Naive thymus-derived CD4-positive, alpha-beta T cell (primary cell): ENCODE measurements around the gene LITAFD. TPM values are rescaled to one million over a fixed set of nuclear protein-coding genes. Genes with fewer than 3 reads are reported as not detected.

Source experiments
- ATAC-seq: fragments of 150-1000 bp; cut with Tn5 transposase; 2 replicates; pipeline ENCODE4 v1.10.0; 2021; ENCODE audit warnings: mild to moderate bottlenecking, moderate library complexity
- CTCF ChIA-PET: fragments of 350-600 bp; sonication (Branson Sonifier 250); formaldehyde crosslinking; loops from one replicate; lab custom pipeline; 2021; ENCODE audit warnings: antibody characterized with exemption; lab: Charles Lee
- POLR2A ChIA-PET: fragments of 350-600 bp; sonication (Branson Sonifier 250); formaldehyde crosslinking; loops from one replicate; lab custom pipeline; 2021; ENCODE audit warnings: antibody characterized with exemption, inconsistent platforms; lab: Charles Lee
- DNase-seq, 9 donors: peaks; one replicate each; pipeline versions ENCODE4 v3.0.0 to v3.0.0-alpha.2; 2020 to 2022; ENCODE audit warnings: mixed read lengths in 1 of 9
- H3K27ac ChIP-seq: one replicate; pipeline ENCODE4 v1.7.0; 2013; ENCODE audit warnings: mild to moderate bottlenecking, low read depth, low read length, moderate library complexity
- H3K27me3 ChIP-seq, 2 donors: one replicate each; pipeline ENCODE4 v1.7.0; 2013; ENCODE audit warnings: low read length in 2 of 2, mild to moderate bottlenecking in 2 of 2, moderate library complexity in 2 of 2; ENCODE audit not compliant: control insufficient read depth in 2 of 2, insufficient read depth in 2 of 2
- H3K36me3 ChIP-seq, 3 experiments: 1 replicate in 2 of 3; 2 replicates in 1 of 3; pipeline ENCODE4 v1.7.0; 2013; ENCODE audit warnings: low read length in 3 of 3, mild to moderate bottlenecking in 3 of 3, moderate library complexity in 1 of 3; ENCODE audit not compliant: insufficient read depth in 3 of 3, control insufficient read depth in 2 of 3
- H3K4me1 ChIP-seq, 2 donors: one replicate each; pipeline ENCODE4 v1.7.0; 2013; ENCODE audit warnings: low read length in 2 of 2, mild to moderate bottlenecking in 2 of 2, moderate library complexity in 1 of 2; ENCODE audit not compliant: control insufficient read depth in 2 of 2, insufficient read depth in 2 of 2
- H3K4me3 ChIP-seq: 2 replicates; pipeline ENCODE4 v1.7.0; 2013; ENCODE audit warnings: mild to moderate bottlenecking, low read length
- H3K9me3 ChIP-seq, 3 experiments: 1 replicate in 2 of 3; 2 replicates in 1 of 3; pipeline ENCODE4 v1.7.0; 2013; ENCODE audit warnings: low read length in 3 of 3; ENCODE audit not compliant: control insufficient read depth in 2 of 3
- H3K27ac Mint-ChIP-seq, 9 donors: one replicate each; pipeline ENCODE4 v1.8.0; 2020 to 2022; ENCODE audit warnings: mixed read lengths in 9 of 9, mild to moderate bottlenecking in 8 of 9, moderate library complexity in 5 of 9, inconsistent platforms in 2 of 9
- H3K27me3 Mint-ChIP-seq, 5 donors: one replicate each; pipeline ENCODE4 v1.8.0; 2021 to 2022; ENCODE audit warnings: mixed read lengths in 5 of 5, mild to moderate bottlenecking in 1 of 5
- H3K36me3 Mint-ChIP-seq, 5 donors: one replicate each; pipeline ENCODE4 v1.8.0; 2020 to 2022; ENCODE audit warnings: mixed read lengths in 5 of 5, mild to moderate bottlenecking in 3 of 5, inconsistent platforms in 1 of 5
- H3K4me1 Mint-ChIP-seq, 7 donors: one replicate each; pipeline ENCODE4 v1.8.0; 2020 to 2022; ENCODE audit warnings: mixed read lengths in 7 of 7, mild to moderate bottlenecking in 3 of 7, inconsistent platforms in 1 of 7
- H3K4me3 Mint-ChIP-seq, 10 donors: one replicate each; pipeline ENCODE4 v1.8.0; 2020 to 2022; ENCODE audit warnings: mild to moderate bottlenecking in 10 of 10, mixed read lengths in 10 of 10, moderate library complexity in 6 of 10, inconsistent platforms in 2 of 10
- H3K9me3 Mint-ChIP-seq, 11 donors: one replicate each; pipeline ENCODE4 v1.8.0; 2020 to 2022; ENCODE audit warnings: mixed read lengths in 11 of 11, mild to moderate bottlenecking in 4 of 11, inconsistent platforms in 1 of 11, moderate library complexity in 1 of 11
- intact Hi-C, 2 donors: fragments of 100-400 bp; cut with micrococcal nuclease; formaldehyde crosslinking; loops; one replicate each; pipeline ENCODE4 v1.15.1; 2023
- polyA plus RNA-seq, 2 donors: library from polyadenylated mRNA; unstranded; fragments of 300-500 nt; fragmentation: Illumina TruSeq; gene quantifications; one replicate each; pipeline ENCODE4 v1.2.3, GENCODE V29; 2021
- total RNA-seq, 6 experiments: library from RNA in 5 of 6; stranded (reverse) in 5 of 6; gene quantifications; 1 replicate in 5 of 6; 2 replicates in 1 of 6; pipeline ENCODE4 v1.2.3 and lab custom pipeline; 2021 to 2026

LITAFD gene
- total and polyA plus RNA-seq, 7 experiments from 2014 or later = not detected

DNA sequence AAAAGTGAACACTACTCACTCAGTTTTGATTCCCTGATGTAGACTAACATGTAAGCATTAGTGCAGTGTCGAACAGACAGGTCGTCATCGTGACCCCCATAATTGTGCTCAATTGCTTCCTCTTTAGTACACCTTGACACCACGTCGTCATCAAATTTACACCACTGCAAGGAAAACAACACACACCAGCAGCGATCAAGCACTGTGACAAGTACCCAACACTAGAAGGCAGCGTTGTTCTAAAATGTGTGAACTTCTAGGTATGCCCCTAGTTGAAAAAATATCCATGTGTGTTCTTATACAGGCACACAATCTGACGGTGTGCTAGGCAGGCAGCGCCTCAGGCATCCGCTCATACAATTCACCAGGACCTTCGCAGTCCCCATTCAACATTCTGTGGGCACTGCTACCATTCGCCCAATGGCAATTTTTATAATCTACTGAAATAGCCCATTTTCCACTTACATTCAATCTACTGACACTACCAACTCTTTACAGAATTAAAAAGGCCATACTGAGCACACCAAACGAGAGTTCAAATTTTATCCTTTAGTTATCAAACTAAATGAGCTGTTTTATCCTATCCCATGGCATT lies 23.1 kb downstream of the LITAFD start:
- intact Hi-C loops = loop anchor here (1.0 to 5.0 kb wide), 4 partner anchors 57 to 229 kb away; partner anchors contain the start of gene USP7 (in 1 of the 2)
- Histone ChIP-seq H3K36me3 (peaks cover 52 to 96% (median 55%) of the 10 kb centered on the region in 3 experiments), H3K4me1 (peaks cover 0 to 7% of the 10 kb centered on the region in 2 donors), H3K9me3 (no peaks in the 10 kb centered on the region), H3K4me3 (no peak overlapping the region), H3K27me3 (no peaks in the 10 kb centered on the region), H3K27ac (no peak overlapping the region)
- H3K36me3 Mint-ChIP-seq = peaks cover 12 to 57% (median 31%) of the 10 kb centered on the region in 5 donors
- peak; percentile 63 for ATAC-seq
- CTCF ChIA-PET = interaction anchor here (1.6 kb wide), 1 partner anchor 103 kb away, joined by 8 read pairs; no protein-coding TSS in a partner anchor
- no peaks in the 10 kb centered on the region for H3K9me3 Mint-ChIP-seq
- no peak overlapping the region for H3K4me3 Mint-ChIP-seq
- H3K27ac Mint-ChIP-seq = peak overlapping the region in 3 of 9 donors; percentile 29 to 59 (median 42)
- H3K27me3 Mint-ChIP-seq = no peaks in the 10 kb centered on the region
- peaks cover 6 to 29% (median 16%) of the 10 kb centered on the region in 7 donors for H3K4me1 Mint-ChIP-seq
- peak in 4 of 9 donors; percentile 18 to 39 (median 30) for DNase-seq
- POLR2A ChIA-PET = no interaction called here

DNA sequence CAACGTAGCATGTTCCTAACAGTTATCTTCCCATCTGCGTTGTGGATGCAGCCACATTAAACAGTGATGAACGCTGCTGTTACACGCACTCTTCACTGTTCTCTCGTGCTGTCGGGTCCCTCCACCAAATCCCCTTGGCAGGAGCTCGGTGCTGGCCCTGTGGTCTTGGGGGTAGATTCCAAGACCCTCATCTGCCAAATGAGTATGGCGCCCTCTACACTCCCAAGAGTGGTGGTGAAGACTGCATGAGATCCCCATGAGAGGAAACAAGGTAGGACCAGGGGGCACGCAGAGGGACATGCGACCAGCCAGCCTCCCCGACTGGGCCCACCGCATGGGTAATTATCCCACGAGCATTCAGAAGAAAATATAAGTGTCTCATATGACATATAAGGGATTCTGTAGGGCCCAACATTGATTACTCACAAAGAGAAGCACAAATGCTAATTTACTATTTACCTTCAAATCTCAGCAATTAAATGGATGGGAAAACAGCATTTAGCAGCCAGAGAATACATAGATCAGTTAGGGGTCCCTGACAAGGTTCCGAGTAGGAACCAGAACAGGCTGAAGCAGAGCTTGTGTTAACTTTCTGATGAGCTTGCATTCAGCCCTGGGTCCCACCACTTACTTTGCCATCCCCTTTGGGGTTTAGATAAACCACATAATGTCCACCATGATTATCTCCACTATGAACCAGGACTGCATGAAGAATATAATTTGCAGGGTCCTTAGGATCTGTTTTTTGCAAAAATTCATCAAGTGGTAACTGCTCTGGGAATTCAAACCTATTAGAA lies 23.8 kb downstream of the LITAFD start:
- DNase-seq (no peak), ATAC-seq (no peak)
- H3K27ac ChIP-seq = no peak overlapping the region
- H3K9me3 ChIP-seq = no peaks in the 10 kb centered on the region
- H3K36me3 ChIP-seq = peaks cover 48 to 96% (median 53%) of the 10 kb centered on the region in 3 experiments
- H3K36me3 Mint-ChIP-seq = peaks cover 18 to 58% (median 30%) of the 10 kb centered on the region in 5 donors
- POLR2A ChIA-PET = no interaction called here
- CTCF ChIA-PET = interaction anchor here (0.5 to 1.6 kb wide), 2 partner anchors 102 to 173 kb away, joined by 3 to 8 read pairs; no protein-coding TSS in a partner anchor
- intact Hi-C loops = loop anchor here (1.0 to 5.0 kb wide), 4 partner anchors 56 to 228 kb away; partner anchors contain the start of gene USP7 (in 1 of the 2)
- peaks cover 11 to 33% (median 24%) of the 10 kb centered on the region in 7 donors for H3K4me1 Mint-ChIP-seq
- no peaks in the 10 kb centered on the region for H3K27me3 ChIP-seq
- no peak overlapping the region for H3K4me3 ChIP-seq
- peak overlapping the region in 2 of 9 donors; percentile 16 to 38 for H3K27ac Mint-ChIP-seq
- H3K9me3 Mint-ChIP-seq = no peaks in the 10 kb centered on the region
- H3K4me3 Mint-ChIP-seq = no peak overlapping the region
- peaks cover 0 to 7% of the 10 kb centered on the region in 2 donors for H3K4me1 ChIP-seq
- H3K27me3 Mint-ChIP-seq = no peaks in the 10 kb centered on the region

DNA sequence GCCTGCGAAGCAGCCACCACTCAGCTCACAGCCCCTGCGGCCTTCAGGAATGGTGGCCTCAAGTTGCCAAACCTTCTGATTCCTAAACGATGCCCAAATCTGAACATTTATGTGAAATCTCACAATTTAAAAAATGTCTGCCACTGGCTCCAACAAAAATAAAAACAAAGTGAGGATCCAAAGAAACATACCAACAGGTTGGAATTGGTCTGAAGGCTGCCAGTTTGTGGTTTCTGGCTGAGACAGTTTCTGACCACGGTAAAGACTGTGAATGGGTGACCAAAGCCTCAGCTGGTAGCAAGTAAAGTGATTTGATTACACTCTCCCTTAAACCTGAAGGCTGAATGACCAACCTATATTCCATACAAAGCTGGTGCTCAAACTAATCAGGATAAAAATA lies 24.9 kb downstream of the LITAFD start:
- ChIA-PET CTCF (no interaction called here), POLR2A (no interaction called here)
- H3K4me1 Mint-ChIP-seq = peaks cover 15 to 42% (median 30%) of the 10 kb centered on the region in 7 donors
- no peaks in the 10 kb centered on the region for H3K27me3 ChIP-seq
- no peak overlapping the region for H3K4me3 Mint-ChIP-seq
- H3K4me1 ChIP-seq = peaks cover 0 to 7% of the 10 kb centered on the region in 2 donors
- no peaks in the 10 kb centered on the region for H3K9me3 Mint-ChIP-seq
- peak overlapping the region in 1 of 9 donors; percentile 54 for H3K27ac Mint-ChIP-seq
- intact Hi-C loops = loop anchor here in 1 of 2 donors (5.0 kb wide), 1 partner anchor 55 kb away; the partner anchor contains the start of gene USP7
- no peaks in the 10 kb centered on the region for H3K27me3 Mint-ChIP-seq
- no peak overlapping the region for H3K27ac ChIP-seq
- H3K4me3 ChIP-seq = no peak overlapping the region
- peaks cover 45 to 96% (median 48%) of the 10 kb centered on the region in 3 experiments for H3K36me3 ChIP-seq
- H3K36me3 Mint-ChIP-seq = peaks cover 18 to 58% (median 33%) of the 10 kb centered on the region in 5 donors
- DNase-seq (no peak), ATAC-seq (no peak)
- no peaks in the 10 kb centered on the region for H3K9me3 ChIP-seq

DNA sequence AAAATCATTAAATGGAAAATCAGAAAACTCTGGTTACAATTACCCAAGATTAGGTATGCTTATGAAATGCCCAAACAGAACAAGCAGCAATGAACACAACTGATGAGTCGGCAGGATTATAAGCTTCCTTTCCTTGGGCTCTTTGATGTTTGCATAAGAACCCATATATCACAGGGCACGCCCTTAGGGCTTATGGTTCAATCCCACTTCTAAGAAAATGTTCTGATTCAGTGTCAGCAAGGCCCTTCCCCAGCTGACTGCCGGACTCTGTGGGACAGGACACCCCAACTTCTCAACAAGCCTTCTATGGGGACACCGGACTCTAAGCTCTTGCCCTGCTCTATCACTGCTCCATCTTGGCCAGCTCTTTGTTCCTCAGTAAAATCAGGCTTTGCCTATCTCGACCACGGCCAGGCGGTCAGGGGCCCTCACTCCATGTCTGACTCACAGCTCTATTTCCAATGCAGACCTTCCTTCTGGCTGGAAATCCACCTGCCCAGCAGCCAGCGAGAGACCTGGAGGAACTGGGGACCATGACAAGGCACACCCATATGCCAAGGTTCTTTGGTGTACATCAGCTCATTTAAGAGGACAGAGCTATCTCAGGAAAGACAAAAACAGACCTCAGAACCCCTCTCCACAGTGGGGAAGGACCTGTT lies 26.8 kb downstream of the LITAFD start:
- H3K9me3 Mint-ChIP-seq = no peaks in the 10 kb centered on the region
- peaks cover 0 to 7% of the 10 kb centered on the region in 2 donors for H3K4me1 ChIP-seq
- peak; percentile 57 for ATAC-seq
- peak overlapping the region; percentile 29 for H3K27ac ChIP-seq
- peaks cover 14 to 51% (median 38%) of the 10 kb centered on the region in 7 donors for H3K4me1 Mint-ChIP-seq
- peak overlapping the region in 8 of 9 donors; percentile 14 to 82 (median 57) for H3K27ac Mint-ChIP-seq
- H3K27me3 Mint-ChIP-seq = no peaks in the 10 kb centered on the region
- POLR2A ChIA-PET = interaction anchor here (0.7 kb wide), 1 partner anchor 11 kb away, joined by 3 read pairs; no protein-coding TSS in a partner anchor
- no peaks in the 10 kb centered on the region for H3K27me3 ChIP-seq
- peak overlapping the region in 2 of 10 donors; percentile 41 to 54 for H3K4me3 Mint-ChIP-seq
- peaks cover 18 to 56% (median 35%) of the 10 kb centered on the region in 5 donors for H3K36me3 Mint-ChIP-seq
- peaks cover 31 to 88% (median 35%) of the 10 kb centered on the region in 3 experiments for H3K36me3 ChIP-seq
- CTCF ChIA-PET = interaction anchor here (1.1 kb wide), 1 partner anchor 99 kb away, joined by 4 read pairs; no protein-coding TSS in a partner anchor
- intact Hi-C loops = loop anchor here (2.0 to 5.0 kb wide), 2 partner anchors 53 to 226 kb away; partner anchors contain the start of gene USP7 (in 1 of the 2)
- no peak for DNase-seq
- H3K4me3 ChIP-seq = no peak overlapping the region
- H3K9me3 ChIP-seq = no peaks in the 10 kb centered on the region

DNA sequence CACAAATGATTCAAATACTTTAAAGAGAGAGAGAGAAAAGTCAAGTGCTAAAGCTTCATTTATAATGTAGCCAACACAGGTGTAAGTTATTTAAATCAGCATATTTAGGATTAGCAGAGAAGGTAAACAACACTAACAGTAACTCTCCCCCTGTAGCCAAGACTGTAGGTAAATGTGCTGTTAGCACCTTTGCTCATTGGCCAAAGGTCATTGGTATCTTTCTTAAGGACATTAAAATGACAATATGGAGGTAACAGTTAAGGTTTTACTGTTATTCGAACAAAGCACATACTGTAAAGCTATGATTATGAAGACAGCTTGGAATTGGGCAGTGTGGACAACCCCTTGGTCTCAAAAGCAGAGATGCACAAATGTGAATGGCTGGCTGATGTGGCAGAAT lies 28.7 kb downstream of the LITAFD start:
- Histone ChIP-seq H3K9me3 (no peaks in the 10 kb centered on the region), H3K27ac (no peak overlapping the region), H3K4me1 (peaks cover 0 to 7% of the 10 kb centered on the region in 2 donors), H3K4me3 (no peak overlapping the region), H3K36me3 (peaks cover 24 to 88% (median 36%) of the 10 kb centered on the region in 3 experiments), H3K27me3 (no peaks in the 10 kb centered on the region)
- Mint-ChIP-seq H3K36me3 (peaks cover 13 to 57% (median 39%) of the 10 kb centered on the region in 5 donors), H3K27me3 (no peaks in the 10 kb centered on the region), H3K27ac (peak overlapping the region in 8 of 9 donors; percentile 16 to 70 (median 59)), H3K4me1 (peaks cover 18 to 63% (median 39%) of the 10 kb centered on the region in 7 donors), H3K9me3 (no peaks in the 10 kb centered on the region), H3K4me3 (no peak overlapping the region)
- no peak for ATAC-seq
- ChIA-PET POLR2A (no interaction called here), CTCF (interaction anchor here (1.2 to 2.2 kb wide), 2 partner anchors 26 to 98 kb away, joined by 5 to 7 read pairs; no protein-coding TSS in a partner anchor)
- intact Hi-C loops = loop anchor here in 1 of 2 donors (10.0 kb wide), 1 partner anchor 54 kb away; the partner anchor contains the start of gene USP7
- DNase-seq = no peak
